Ammon's horn (tissue), 1 donor: ENCODE measurements around the gene CFH.
"Not testable (repeated sequence)": the region's sequence is repeated elsewhere in the genome, so short reads cannot be mapped to it uniquely, and the experiment has no call there.

Experiments used
- DNase-seq: peaks from one replicate; pipeline ENCODE4 v3.0.0-alpha.2; 2016; ENCODE audit warnings: low spot score

The CFH gene

DNA sequence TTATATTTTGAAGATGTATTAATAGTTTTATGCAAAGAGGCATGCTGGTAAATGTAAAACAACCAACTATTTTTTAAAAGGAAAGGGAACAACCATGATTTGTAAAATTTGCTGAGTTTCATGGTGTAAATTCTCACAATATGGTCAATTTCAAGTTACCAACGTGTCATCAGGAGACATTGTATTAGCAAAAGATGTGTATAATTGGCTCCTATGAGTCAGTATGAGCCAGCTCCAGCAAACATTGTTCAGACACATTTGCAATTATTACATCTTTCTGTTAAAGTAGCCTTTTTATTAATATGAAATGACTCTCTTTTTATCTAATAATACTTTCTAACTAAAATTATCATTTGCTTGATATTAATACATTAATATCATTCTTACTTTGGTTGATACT is 15.3 kb downstream of the CFH start:
- no peak for DNase-seq

DNA sequence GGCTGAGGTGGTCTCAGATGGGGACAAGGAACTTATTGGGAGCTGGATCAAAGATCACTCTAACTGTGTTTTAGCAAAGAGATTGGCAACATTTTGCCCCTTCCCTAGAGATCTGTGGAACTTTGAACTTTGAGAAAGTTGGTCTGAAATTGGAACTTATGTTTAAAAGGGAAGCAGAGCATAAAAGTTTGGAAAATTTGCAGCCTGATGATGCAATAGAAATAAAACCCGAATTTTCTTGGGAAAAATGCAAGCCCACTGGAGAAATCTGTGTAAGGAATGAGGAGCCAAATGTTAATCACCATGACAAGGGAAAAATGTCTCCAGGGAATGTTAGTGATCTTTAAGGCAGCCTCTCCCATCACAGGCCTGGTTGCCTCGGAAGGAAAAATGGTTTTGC is 17.2 kb downstream of the CFH start:
- no peak for DNase-seq

DNA sequence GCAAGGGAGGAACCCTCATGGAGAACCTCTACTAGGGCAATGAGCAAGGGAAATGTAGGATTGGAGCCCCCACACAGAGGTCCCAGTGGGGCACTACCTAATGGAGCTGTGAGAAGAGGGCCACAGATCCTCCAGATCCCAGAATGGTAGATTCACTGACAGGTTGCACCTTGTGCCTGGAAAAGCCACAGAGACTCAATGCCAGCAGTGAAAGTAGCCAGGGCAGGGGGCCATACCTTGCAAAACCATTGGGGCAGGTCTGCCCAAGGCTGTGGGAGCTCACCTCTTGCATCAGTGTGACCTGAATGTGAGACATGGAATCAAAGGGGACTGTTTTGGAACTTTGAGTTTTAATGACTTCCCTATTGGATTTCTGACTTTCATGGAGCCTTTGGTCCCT is 17.9 kb downstream of the CFH start:
- DNase-seq = no peak

DNA sequence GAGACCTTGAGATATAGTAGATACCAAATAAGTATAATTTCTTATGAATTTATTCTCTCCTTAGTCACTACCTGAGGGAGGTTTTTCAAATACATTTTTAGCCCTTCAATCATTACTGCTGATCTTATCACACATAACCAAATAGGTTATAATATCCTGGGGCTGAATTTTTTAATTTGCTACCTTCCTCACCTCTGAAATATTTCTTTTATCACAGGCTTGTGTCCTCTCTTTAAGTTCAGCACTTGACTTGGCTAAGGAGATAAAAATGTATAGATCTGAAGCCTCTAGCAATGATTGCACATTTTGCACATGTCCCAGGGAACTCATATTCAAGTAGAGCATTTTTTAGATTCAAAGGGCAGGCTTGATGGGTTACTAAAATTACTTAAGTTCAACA is 23.1 kb downstream of the CFH start:
- DNase-seq = no peak

DNA sequence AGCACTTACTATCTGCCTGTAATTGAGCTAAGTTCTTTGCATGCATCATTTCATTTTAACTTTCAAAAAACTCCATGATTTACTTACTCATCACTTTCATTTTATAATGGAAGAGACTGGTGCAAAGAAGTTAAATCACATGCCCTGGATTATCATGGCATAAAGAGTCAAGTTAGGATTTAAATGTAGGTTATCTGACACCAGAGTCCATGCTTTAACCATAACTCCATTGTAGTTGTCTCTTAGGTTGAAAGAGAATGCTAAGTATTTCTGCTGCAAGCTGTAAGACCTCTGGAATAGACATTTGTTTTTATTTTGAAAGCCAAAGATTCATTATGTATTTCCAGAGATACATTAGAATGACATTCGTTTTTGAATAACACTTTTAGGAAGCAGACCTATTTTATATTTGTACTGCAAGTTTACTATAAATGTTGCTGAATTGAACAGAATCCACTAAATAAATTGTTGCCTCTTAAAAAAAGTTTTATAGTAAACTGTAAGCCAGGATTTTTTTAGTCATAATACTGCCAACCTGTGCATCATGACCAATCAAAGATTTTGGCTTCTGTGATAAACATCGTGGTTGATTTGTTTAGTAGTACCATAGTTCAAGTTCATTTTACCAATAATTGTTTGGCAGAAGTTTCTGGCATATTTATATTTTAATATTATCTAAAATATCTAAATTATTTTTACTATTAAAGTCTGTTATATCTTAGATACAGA is 26.1 kb downstream of the CFH start:
- no peak for DNase-seq

DNA sequence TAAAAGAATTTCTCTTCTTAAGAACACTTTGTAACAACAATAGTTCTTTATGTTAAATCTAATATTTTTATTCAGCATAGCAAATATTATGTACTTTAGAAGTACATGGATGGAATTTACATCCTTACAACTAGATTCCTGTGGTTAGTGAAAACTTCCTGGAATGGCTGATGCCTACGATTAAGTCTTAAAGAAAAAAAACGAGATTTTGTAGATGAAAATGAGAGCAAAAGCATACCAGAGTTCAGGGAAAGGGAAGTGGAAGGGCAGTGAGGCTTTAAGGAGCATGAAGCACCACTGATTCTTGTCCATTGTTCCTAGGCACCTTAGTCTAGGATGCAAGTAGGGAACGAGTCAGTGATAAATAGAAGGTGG is 26.7 kb downstream of the CFH start:
- no peak for DNase-seq

DNA sequence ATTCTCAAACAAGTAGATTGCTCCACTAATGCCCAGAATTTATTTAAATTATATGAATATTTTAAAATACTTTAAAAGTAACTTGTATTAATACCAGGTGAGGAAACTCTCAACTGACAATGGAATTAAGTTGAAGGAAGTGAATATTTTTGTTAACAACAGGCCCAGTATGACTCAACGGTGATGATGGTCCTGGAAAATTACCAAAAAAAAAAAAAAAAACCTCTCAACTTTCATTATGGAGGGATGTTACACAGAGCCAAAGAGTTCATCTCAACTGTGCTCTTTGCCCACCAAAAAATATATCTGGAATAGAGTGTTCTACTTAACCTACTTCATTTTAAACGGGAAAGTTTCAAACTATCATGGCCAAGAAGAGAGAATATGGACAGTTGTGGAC is 28.3 kb downstream of the CFH start:
- DNase-seq = no peak

DNA sequence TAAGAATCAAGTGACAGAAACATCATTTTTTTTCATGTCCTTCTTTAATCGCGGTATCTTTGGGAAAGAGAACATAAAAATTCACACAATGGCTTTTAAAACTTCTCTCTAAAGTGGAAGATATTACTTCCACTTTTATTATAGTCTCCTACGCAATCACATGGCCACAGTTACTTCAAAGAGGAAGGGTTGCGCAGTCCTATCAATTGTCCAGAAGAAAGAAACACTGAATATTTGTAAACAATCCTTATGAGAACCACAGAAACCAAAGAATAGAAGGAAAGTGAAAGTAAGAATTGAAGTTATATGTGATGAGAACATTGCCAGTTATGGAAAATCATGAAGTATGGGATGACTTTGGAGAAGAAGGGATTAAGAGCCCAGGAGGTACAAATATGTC is 32.6 kb downstream of the CFH start:
- DNase-seq = no peak

DNA sequence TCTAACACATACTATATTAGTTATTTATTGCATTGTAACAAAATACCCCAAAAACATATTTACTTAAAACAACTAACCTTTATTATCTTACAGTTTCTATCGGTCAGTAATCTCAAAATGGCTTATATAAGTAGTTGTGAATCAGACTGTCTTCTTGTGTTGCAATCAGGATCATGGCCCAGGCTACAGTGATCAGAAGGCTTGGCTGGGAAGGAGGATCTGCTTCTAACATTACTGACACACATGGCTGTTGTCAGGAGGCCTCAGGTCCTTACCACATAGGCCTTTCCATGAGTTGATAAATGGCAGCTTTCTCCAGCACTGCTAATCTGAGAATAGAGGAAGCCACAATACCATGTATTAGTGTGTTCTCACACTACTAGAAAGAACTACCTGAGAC is 33.7 kb downstream of the CFH start:
- no peak for DNase-seq

DNA sequence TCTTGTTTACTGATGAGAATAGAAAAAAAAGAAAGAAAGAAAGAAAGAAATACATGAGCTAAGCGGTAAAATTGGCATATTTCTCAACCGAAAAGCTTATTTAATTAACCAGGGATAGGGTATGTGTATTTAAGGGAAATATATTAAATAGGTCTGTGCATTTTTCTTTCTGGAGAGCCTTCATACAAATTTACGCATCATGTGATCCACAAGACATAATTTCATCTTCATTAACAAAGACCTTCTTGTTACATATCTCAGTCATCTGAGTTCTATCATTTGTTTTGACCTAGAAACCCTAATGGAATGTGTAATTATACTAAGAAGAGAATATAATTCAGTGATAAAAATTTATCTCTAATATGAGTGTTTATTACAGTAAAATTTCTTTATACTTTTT is 37.2 kb downstream of the CFH start:
- no peak for DNase-seq

DNA sequence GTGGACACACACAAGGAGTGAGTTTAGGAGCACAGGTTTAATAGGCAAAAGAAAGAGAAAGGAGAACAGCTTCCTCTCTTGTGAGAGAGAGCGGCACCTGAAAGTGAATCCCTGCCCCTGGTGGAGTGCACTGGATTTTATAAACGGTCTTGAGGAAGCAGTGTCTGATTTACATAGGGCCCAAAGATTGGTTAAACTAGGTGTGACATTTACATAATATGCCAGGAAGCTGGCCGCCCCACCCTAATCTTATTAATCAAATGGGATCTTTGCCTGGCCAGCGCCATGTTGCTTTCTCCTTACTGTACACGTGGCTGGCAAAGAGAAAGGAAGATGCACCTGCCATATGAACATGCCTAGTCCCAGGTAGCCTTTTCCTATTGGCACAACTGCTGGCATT is 38.7 kb downstream of the CFH start:
- DNase-seq = no peak

DNA sequence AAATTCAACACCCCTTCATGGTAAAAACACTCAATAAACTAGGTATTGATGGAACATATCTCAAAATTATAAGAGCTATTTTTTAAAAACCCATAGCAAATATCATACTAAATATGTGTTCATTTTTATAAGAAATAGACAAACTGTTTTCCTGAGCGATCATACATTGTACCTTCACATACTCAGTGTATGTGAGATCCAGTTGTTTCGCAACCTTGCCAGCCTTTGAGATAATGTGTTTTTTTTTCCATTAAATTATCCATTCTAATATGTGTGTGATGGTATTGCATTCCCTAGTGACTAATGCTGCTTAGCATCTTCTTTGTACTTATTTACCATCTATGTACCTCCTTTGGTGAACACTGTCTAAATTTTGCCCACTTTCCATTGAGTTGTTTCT is 47.1 kb downstream of the CFH start:
- DNase-seq = no peak

DNA sequence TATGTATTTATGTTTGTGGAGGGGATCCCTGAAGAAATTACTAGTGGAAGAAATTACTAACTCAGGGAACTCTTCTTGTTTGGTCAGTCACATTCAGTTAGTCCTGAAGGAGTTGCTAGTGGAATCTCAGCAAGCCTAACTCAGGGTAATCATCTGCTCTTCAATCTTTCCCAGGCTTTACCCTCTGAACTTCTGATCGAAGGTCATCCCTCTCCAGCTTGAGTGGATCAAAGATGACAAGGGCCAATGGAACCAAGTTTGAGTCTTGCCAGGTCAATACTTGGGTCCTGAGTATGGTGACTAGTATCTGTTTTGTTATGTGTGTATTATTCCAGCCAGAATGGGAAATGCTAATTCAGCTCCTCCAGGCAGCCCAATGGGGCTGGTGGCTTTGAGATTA is 49.3 kb downstream of the CFH start:
- DNase-seq = no peak

DNA sequence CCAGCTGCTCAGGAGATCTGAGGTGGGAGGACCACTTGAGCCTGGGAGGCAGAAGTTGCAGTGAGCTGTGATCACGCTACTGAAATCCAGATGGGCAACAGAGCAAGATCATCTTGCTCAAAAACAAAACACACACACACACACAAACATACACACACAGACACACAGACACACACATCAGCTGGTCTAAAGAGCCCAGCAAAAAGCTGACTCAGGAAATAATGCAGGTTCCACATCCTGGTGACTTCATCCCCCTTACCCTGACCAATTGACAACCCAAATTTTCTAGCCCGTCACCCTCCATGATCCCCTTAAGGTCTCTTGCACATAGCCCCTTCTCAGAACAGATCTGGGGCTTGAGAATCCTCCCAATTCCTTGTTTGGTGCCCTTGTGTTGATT is 58.0 kb downstream of the CFH start:
- not testable (repeated sequence) for DNase-seq

DNA sequence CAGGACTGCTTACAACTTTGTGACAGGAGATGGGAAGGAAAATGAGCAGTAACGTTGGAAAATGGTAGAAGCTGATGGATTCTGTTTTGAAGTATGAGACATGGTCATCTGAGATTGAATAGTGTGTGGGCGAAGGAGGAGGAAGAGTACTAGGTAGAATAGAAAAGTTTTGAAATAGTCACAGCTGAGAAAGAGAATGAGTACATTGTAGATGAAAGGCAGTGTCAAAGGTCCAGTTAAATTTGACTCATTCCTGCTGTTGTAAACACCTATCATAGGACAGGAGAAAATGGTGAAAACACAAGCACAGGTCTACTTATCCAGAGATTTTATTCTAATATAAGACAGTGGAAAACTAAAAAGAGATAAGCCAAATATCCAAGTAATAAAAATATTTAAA is 66.0 kb downstream of the CFH start:
- no peak for DNase-seq

DNA sequence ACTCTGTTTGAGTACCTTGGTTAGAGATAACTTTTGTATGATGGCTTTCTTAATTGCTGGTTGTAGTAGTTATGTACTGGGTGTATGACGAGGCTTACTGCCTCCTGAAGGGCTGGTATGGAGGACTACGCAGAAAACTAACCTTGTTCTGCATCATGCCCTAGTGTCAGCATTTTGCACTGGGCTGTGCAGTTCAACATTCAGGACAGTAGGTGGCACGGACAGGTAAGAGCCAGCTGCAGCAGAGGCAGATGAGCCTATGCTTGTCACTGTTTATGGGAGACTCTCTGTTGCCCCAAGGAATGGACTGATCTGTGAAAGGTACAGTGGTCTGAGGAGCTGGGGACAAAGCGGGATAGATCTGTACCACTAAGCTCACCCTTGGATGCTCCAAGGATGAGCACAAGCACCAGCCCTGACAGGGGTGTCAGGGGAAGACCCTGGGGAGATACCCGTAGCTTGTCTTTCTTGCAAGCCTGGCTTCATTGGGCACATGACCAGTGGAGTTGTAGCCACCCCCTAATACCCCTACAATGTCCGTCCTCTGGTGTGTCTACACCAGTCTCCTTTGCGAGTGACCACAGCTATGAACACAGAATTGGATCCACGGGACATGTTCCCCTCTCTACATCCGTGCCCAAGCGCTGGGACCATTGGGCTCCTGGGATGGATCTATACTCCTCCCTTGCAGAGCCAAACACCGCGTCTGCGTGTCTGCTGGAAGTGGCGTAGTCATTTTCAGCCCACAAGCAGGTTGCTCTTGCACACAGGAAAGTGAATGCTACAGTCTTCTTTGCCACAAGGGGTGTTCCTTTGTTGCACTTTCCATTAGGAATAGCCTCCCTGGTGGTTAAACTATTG is 71.7 kb downstream of the CFH start:
- no peak for DNase-seq

DNA sequence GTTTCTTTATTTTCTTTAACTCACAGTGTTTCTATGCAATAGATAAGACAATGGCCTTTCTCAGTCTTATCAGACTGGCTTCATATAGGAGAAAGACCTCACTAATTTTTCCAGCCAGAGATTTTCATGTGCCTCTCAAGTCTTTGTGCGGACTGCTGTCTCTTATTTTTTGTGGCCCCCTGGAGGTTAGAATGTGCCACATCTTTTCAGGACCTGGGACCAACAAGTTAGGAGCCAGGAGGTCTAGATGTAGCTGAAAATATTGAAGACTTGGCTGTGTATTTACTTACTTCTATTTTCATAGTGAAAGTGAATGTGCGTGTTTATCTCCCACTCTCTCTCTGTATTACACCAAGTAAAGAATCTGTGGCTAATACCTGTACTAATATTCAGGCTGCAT is 80.7 kb downstream of the CFH start:
- no peak for DNase-seq

DNA sequence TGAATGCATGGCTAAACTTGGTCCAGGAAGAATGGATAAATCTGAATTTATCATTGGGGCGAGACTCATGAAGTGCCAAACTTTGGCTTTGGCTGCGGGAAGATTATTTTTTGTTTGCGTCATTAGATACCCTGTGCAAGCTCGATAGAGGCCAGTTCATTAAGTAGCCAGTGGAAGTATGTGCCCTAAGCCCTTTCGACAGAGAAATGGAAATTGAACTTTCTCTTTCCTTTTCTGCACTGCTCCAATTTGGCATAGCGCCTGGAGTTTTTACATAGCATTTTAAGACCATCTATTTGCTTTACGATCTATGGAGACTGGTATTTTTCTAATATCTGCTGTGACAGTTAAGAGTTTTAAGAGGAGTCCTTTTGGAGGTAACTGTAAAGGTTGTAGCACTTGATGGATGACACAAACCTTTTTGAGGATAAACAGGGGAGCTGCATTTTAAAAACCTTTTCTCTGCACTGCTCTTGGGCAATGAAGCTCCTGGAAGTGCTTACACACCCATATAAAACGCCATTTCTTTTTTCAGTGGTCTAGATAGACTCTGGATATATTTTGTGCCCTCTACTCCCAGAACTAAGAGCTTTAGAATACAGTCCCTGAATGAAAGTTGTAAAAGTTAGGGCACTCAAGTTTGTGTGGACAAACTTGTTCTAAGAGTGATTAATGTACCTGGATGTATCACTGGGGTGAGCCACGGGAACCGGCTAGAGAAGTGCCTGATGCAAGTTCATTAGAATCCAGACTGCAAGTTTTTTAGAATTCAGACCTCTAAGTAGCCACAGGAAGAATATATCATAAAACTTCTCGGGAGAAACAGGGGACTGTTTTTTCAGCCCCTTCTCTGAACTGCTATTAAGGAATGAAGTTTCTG is 81.5 kb downstream of the CFH start:
- no peak for DNase-seq

DNA sequence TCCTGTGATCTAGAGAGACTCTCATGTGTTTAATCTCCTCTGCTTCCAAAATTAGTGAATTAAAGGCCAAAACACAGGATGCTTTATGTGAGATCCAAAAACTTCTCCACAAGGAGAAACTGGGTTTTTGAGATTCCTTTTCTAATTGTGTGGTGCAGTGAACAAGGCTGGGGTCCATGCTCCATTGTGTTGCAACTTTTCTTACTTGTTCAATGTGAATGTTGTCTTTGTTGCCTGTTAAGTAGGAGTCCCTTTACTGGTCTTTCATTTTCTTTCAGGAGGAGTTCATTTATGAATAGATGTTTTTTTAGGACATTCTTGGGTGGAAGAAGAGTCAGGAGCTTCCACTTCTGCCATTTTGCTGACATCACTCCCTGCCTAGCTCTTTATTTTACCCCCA is 82.2 kb downstream of the CFH start:
- DNase-seq = no peak

DNA sequence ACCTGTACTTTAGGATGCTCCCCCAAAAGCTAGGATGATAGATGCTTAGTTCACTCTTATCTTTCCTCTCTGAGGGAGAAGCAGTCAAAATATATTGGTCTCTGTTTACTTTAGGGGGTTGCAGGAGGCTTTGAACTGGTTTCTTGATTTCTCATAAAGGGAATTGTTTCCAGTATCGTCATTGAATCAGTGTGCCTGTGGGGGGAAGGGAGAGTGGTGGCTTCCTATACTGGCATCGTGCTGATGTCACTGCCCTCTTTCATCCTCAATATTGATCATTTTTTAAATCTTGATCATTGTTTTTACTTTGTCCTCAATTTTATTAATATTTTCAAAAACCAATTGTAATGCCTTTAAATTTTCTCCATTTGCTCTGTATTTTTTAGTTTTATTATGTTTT is 82.6 kb downstream of the CFH start:
- DNase-seq = no peak

DNA sequence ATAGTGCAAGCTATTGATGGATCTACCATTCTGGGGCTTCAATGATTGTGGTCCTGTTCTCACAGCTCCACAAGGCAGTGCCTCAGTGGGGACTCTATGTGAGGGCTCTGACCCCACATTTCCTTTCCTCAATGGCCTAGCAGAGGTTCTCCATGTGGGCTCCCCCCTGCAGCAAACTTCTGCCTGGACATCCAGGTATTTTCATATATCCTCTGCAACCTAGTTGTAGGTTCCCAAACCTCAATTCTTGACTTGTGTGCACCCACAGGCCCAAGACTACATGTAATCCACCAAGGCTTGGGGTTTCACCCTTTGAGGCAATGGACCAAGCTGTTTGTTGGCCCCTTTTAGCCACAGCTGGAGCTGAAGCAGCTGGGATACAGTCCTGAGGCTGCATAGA is 86.9 kb downstream of the CFH start:
- DNase-seq = no peak

DNA sequence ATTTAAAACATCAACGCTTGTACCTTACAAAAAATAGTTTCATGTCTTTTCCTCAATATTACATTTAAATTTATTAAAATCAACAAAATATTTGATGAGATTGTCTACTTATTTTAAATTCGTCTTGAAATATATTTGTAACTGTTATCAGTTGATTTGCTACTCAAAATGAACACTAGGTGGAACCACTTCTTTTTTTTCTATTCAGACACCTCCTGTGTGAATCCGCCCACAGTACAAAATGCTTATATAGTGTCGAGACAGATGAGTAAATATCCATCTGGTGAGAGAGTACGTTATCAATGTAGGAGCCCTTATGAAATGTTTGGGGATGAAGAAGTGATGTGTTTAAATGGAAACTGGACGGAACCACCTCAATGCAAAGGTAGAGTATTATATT is 91.4 kb downstream of the CFH start:
- DNase-seq = not testable (repeated sequence)
